H1 (cell line): ENCODE data around the gene ZNF786.

Source experiments
- CBX8 ChIP-seq: fragments of 300-800, 300-1000 bp; sonication (generic); IDR thresholded peaks from 2 replicates; pipeline ENCODE4 v1.7.1; 2016; ENCODE audit warnings: low read depth, low read length, borderline replicate concordance
- CREB1 ChIP-seq: IDR thresholded peaks from 2 replicates; pipeline ENCODE4 v1.6.1; 2012; ENCODE audit warnings: inconsistent platforms
- CTCF ChIP-seq, 3 experiments: IDR thresholded peaks; 1 replicate in 2 of 3; 2 replicates in 1 of 3; pipeline versions ENCODE4 v1.5.1 to v1.6.1; 2011; ENCODE audit warnings: low read length in 3 of 3, mild to moderate bottlenecking in 3 of 3, inconsistent platforms in 2 of 3, low read depth in 1 of 3, moderate library complexity in 1 of 3; ENCODE audit not compliant: insufficient read depth in 1 of 3; ENCODE audit errors: control extremely low read depth in 1 of 3
- EGR1 ChIP-seq: IDR thresholded peaks from 2 replicates; pipeline ENCODE4 v1.6.1; 2011; ENCODE audit warnings: low read depth, low read length, borderline replicate concordance
- EZH2 ChIP-seq: fragments of 200-600 bp; sonication (generic); IDR thresholded peaks from 2 replicates; pipeline ENCODE4 v1.7.1; 2012; ENCODE audit warnings: low read depth, mild to moderate bottlenecking, moderate library complexity, low read length, inconsistent platforms; ENCODE audit not compliant: severe bottlenecking
- POLR2A ChIP-seq, 2 experiments: IDR thresholded peaks; 1 replicate in 1 of 2; 2 replicates in 1 of 2; pipeline ENCODE4 v1.6.1; 2011; ENCODE audit warnings: low read depth in 2 of 2, low read length in 2 of 2, mild to moderate bottlenecking in 2 of 2; ENCODE audit errors: control extremely low read depth in 1 of 2
- POLR2AphosphoS5 ChIP-seq: IDR thresholded peaks from 2 replicates; pipeline ENCODE4 v1.6.1; 2011; ENCODE audit warnings: low read depth, low read length
- RAD21 ChIP-seq, 2 experiments: IDR thresholded peaks in 1 of 2; conservative IDR thresholded peaks in 1 of 2; 2 replicates each; pipeline ENCODE4 v1.6.1; 2011; ENCODE audit warnings: low read depth in 2 of 2, low read length in 2 of 2, improper control_type of control experiment in 1 of 2, inconsistent platforms in 1 of 2, mild to moderate bottlenecking in 1 of 2, moderate library complexity in 1 of 2
- SIN3A ChIP-seq, 2 experiments: IDR thresholded peaks in 1 of 2; conservative IDR thresholded peaks in 1 of 2; 2 replicates each; pipeline ENCODE4 v1.6.1; 2011 to 2012; ENCODE audit warnings: low read length in 2 of 2, improper control_type of control experiment in 1 of 2, low read depth in 1 of 2, mild to moderate bottlenecking in 1 of 2
- TAF1 ChIP-seq: IDR thresholded peaks from 2 replicates; pipeline ENCODE4 v1.6.1; 2011; ENCODE audit warnings: mild to moderate bottlenecking, low read depth, low read length

- no peak for TF ChIP-seq CBX8
- TF ChIP-seq SIN3A (conservative IDR thresholded peaks at IDR 0.05 in 1 of 2, IDR thresholded peaks at IDR 0.05 in 1 of 2; ENCODE audit: low read depth in 1 of 2, low read length in 2 of 2), result no peak
- no peak for TF ChIP-seq CTCF (IDR thresholded peaks at IDR 0.05; ENCODE audit: control extremely low read depth in 1 of 3, insufficient read depth in 1 of 3, low read depth in 1 of 3, low read length in 3 of 3)
- no peak for TF ChIP-seq EZH2
- TF ChIP-seq POLR2AphosphoS5, result no peak
- no peak for TF ChIP-seq TAF1
- TF ChIP-seq POLR2A (IDR thresholded peaks at IDR 0.05; ENCODE audit: control extremely low read depth in 1 of 2, low read depth in 2 of 2, low read length in 2 of 2), result no peak
- TF ChIP-seq EGR1, result no peak
- TF ChIP-seq CREB1, result no peak
- TF ChIP-seq RAD21 (IDR thresholded peaks at IDR 0.05 in 1 of 2, conservative IDR thresholded peaks at IDR 0.05 in 1 of 2; ENCODE audit: low read depth in 2 of 2, low read length in 2 of 2), result no peak
These were observed 59.1 kb downstream of the ZNF786 start for GRCh38 chr7:149031353-149031910.
